ENCODE data around the gene GFRA1.

GFRA1 gene

GRCh38 chr10:116158036-116158435 lies 115.0 kb downstream of the GFRA1 start:
- no peak for DNase-seq (ENCODE audit: low spot score)

GRCh38 chr10:116157485-116157884 lies 115.5 kb downstream of the GFRA1 start:
- no peak for DNase-seq (ENCODE audit: low spot score)

- no peak for DNase-seq (ENCODE audit: low spot score)
Measured at GRCh38 chr10:116156819-116157218, 116.2 kb downstream of the GFRA1 start.

- DNase-seq (ENCODE audit: low spot score), result no peak
Measured at GRCh38 chr10:116155191-116155590, 117.8 kb downstream of the GFRA1 start.

GRCh38 chr10:116154651-116155050 lies 118.4 kb downstream of the GFRA1 start:
- DNase-seq (ENCODE audit: low spot score), result no peak

- DNase-seq (ENCODE audit: low spot score), result no peak
Measured at GRCh38 chr10:116151076-116151475, 121.9 kb downstream of the GFRA1 start.

- no peak for DNase-seq (ENCODE audit: low spot score)
Measured at GRCh38 chr10:116150606-116151005, 122.4 kb downstream of the GFRA1 start.

GRCh38 chr10:116147147-116147905 lies 125.7 kb downstream of the GFRA1 start:
- DNase-seq (ENCODE audit: low spot score), result no peak

- no peak for DNase-seq (ENCODE audit: low spot score)
Measured at GRCh38 chr10:116146372-116147140, 126.5 kb downstream of the GFRA1 start.

GRCh38 chr10:116143673-116144222 lies 129.3 kb downstream of the GFRA1 start:
- no peak for DNase-seq (ENCODE audit: low spot score)

- no peak for DNase-seq (ENCODE audit: low spot score)
Measured at GRCh38 chr10:116141855-116142254, 131.2 kb downstream of the GFRA1 start.

- no peak for DNase-seq (ENCODE audit: low spot score)
Measured at GRCh38 chr10:116141246-116141645, 131.8 kb downstream of the GFRA1 start.

GRCh38 chr10:116139886-116140285 lies 133.1 kb downstream of the GFRA1 start:
- DNase-seq (ENCODE audit: low spot score), result no peak

- no peak for DNase-seq (ENCODE audit: low spot score)
Measured at GRCh38 chr10:116138897-116139296, 134.1 kb downstream of the GFRA1 start.

GRCh38 chr10:116136261-116136660 lies 136.7 kb downstream of the GFRA1 start:
- DNase-seq (ENCODE audit: low spot score), result no peak

- no peak for DNase-seq (ENCODE audit: low spot score)
Measured at GRCh38 chr10:116134322-116134721, 138.7 kb downstream of the GFRA1 start.

GRCh38 chr10:116133634-116134033 lies 139.4 kb downstream of the GFRA1 start:
- no peak for DNase-seq (ENCODE audit: low spot score)

GRCh38 chr10:116132780-116133399 lies 140.1 kb downstream of the GFRA1 start:
- no peak for DNase-seq (ENCODE audit: low spot score)

GRCh38 chr10:116130006-116130405 lies 143.0 kb downstream of the GFRA1 start:
- no peak for DNase-seq (ENCODE audit: low spot score)

GRCh38 chr10:116126954-116127695 lies 145.9 kb downstream of the GFRA1 start:
- no peak for DNase-seq (ENCODE audit: low spot score)

GRCh38 chr10:116126239-116126638 lies 146.8 kb downstream of the GFRA1 start:
- no peak for DNase-seq (ENCODE audit: low spot score)

GRCh38 chr10:116125180-116125579 lies 147.8 kb downstream of the GFRA1 start:
- no peak for DNase-seq (ENCODE audit: low spot score)

Measured in LoVo (cell line).